GM10847 (cell line): ENCODE data around the gene EFR3B.

ENCODE experiments used
- POLR2A ChIP-seq: IDR thresholded peaks from 2 replicates; pipeline ENCODE4 v1.6.1; 2011; ENCODE audit not compliant: insufficient read length; ENCODE audit errors: extremely low read depth

EFR3B gene

GRCh38 chr2:25109822-25110221 is 67.9 kb downstream of the EFR3B start:
- no peak for TF ChIP-seq POLR2A

- no peak for TF ChIP-seq POLR2A
Observed at GRCh38 chr2:25112113-25112512, 70.2 kb downstream of the EFR3B start.

GRCh38 chr2:25115249-25115883 is 73.5 kb downstream of the EFR3B start:
- no peak for TF ChIP-seq POLR2A

- no peak for TF ChIP-seq POLR2A
Observed at GRCh38 chr2:25115902-25116301, 74.0 kb downstream of the EFR3B start.

- TF ChIP-seq POLR2A, result no peak
Observed at GRCh38 chr2:25116956-25117355, 75.1 kb downstream of the EFR3B start.

- no peak for TF ChIP-seq POLR2A
Observed at GRCh38 chr2:25119263-25119662, 77.4 kb downstream of the EFR3B start.

GRCh38 chr2:25122367-25122766 is 80.5 kb downstream of the EFR3B start:
- TF ChIP-seq POLR2A, result no peak

- no peak for TF ChIP-seq POLR2A
Observed at GRCh38 chr2:25123682-25124081, 81.8 kb downstream of the EFR3B start.

GRCh38 chr2:25125189-25125588 is 83.3 kb downstream of the EFR3B start:
- no peak for TF ChIP-seq POLR2A

- no peak for TF ChIP-seq POLR2A
Observed at GRCh38 chr2:25125976-25126375, 84.1 kb downstream of the EFR3B start.

- TF ChIP-seq POLR2A, result no peak
Observed at GRCh38 chr2:25127646-25128045, 85.8 kb downstream of the EFR3B start.

GRCh38 chr2:25129901-25130520 is 88.1 kb downstream of the EFR3B start:
- TF ChIP-seq POLR2A, result no peak

GRCh38 chr2:25131253-25131566 is 89.3 kb downstream of the EFR3B start:
- no peak for TF ChIP-seq POLR2A

GRCh38 chr2:25131567-25132298 is 89.9 kb downstream of the EFR3B start:
- TF ChIP-seq POLR2A, result no peak

- TF ChIP-seq POLR2A, result no peak
Observed at GRCh38 chr2:25132299-25132635, 90.4 kb downstream of the EFR3B start.

GRCh38 chr2:25132693-25133092 is 90.8 kb downstream of the EFR3B start:
- TF ChIP-seq POLR2A, result no peak

GRCh38 chr2:25141120-25141519 is 99.2 kb downstream of the EFR3B start:
- no peak for TF ChIP-seq POLR2A
